ENCODE results near the gene CHMP1B.

Gene CHMP1B

GRCh38 chr18:11880586-11881304, 29.5 kb downstream of the CHMP1B start:
- H3K9ac ChIP-seq (ENCODE audit: insufficient read length, low read depth): no peak overlapping the region

GRCh38 chr18:11882636-11883035, 31.4 kb downstream of the CHMP1B start:
- no peaks in the 10 kb centered on the region for H3K4me1 ChIP-seq (ENCODE audit: insufficient read depth, insufficient read length)
- no peak overlapping the region for H3K9ac ChIP-seq (ENCODE audit: insufficient read length, low read depth)
- H3K27me3 ChIP-seq (ENCODE audit: insufficient read depth, insufficient read length): no peaks in the 10 kb centered on the region
- H3K36me3 ChIP-seq (ENCODE audit: insufficient read depth, insufficient read length, low read length): peaks cover 31% of the 10 kb centered on the region
- no peak overlapping the region for H3K4me3 ChIP-seq (ENCODE audit: insufficient read length, low read depth)
- no peaks in the 10 kb centered on the region for H3K9me3 ChIP-seq (ENCODE audit: insufficient read depth, low read length)
- TF ChIP-seq ZNF274 (IDR thresholded peaks at IDR 0.05; ENCODE audit: low read depth, low read length) (no peak), YY1 (IDR thresholded peaks at IDR 0.05; ENCODE audit: insufficient read depth, insufficient read length) (no peak), SUZ12 (IDR thresholded peaks at IDR 0.05; ENCODE audit: extremely low read depth, insufficient read depth, insufficient read length) (no peak)
- DNase-seq (ENCODE audit: low read depth, low spot score): no peak

More at GRCh38 chr18:11880586-11881304, 29.5 kb downstream of the CHMP1B start:
- H3K27me3 ChIP-seq (ENCODE audit: insufficient read depth, insufficient read length): no peaks in the 10 kb centered on the region
- no peak overlapping the region for H3K4me3 ChIP-seq (ENCODE audit: insufficient read length, low read depth)
- TF ChIP-seq YY1 (IDR thresholded peaks at IDR 0.05; ENCODE audit: insufficient read depth, insufficient read length): no peak
- TF ChIP-seq ZNF274 (IDR thresholded peaks at IDR 0.05; ENCODE audit: low read depth, low read length): no peak
- TF ChIP-seq SUZ12 (IDR thresholded peaks at IDR 0.05; ENCODE audit: extremely low read depth, insufficient read depth, insufficient read length): no peak
- no peaks in the 10 kb centered on the region for H3K9me3 ChIP-seq (ENCODE audit: insufficient read depth, low read length)
- H3K4me1 ChIP-seq (ENCODE audit: insufficient read depth, insufficient read length): no peaks in the 10 kb centered on the region
- peaks cover 21% of the 10 kb centered on the region for H3K36me3 ChIP-seq (ENCODE audit: insufficient read depth, insufficient read length, low read length)
- DNase-seq (ENCODE audit: low read depth, low spot score): no peak

GRCh38 chr18:11883153-11883552, 31.9 kb downstream of the CHMP1B start:
- no peak for DNase-seq (ENCODE audit: low read depth, low spot score)
- Histone ChIP-seq H3K36me3 (ENCODE audit: insufficient read depth, insufficient read length, low read length) (peaks cover 35% of the 10 kb centered on the region), H3K27me3 (ENCODE audit: insufficient read depth, insufficient read length) (no peaks in the 10 kb centered on the region), H3K4me3 (ENCODE audit: insufficient read length, low read depth) (no peak overlapping the region), H3K9me3 (ENCODE audit: insufficient read depth, low read length) (no peaks in the 10 kb centered on the region), H3K4me1 (ENCODE audit: insufficient read depth, insufficient read length) (no peaks in the 10 kb centered on the region), H3K9ac (ENCODE audit: insufficient read length, low read depth) (no peak overlapping the region)
- TF ChIP-seq ZNF274 (IDR thresholded peaks at IDR 0.05; ENCODE audit: low read depth, low read length) (no peak), YY1 (IDR thresholded peaks at IDR 0.05; ENCODE audit: insufficient read depth, insufficient read length) (no peak), SUZ12 (IDR thresholded peaks at IDR 0.05; ENCODE audit: extremely low read depth, insufficient read depth, insufficient read length) (no peak)

DNA sequence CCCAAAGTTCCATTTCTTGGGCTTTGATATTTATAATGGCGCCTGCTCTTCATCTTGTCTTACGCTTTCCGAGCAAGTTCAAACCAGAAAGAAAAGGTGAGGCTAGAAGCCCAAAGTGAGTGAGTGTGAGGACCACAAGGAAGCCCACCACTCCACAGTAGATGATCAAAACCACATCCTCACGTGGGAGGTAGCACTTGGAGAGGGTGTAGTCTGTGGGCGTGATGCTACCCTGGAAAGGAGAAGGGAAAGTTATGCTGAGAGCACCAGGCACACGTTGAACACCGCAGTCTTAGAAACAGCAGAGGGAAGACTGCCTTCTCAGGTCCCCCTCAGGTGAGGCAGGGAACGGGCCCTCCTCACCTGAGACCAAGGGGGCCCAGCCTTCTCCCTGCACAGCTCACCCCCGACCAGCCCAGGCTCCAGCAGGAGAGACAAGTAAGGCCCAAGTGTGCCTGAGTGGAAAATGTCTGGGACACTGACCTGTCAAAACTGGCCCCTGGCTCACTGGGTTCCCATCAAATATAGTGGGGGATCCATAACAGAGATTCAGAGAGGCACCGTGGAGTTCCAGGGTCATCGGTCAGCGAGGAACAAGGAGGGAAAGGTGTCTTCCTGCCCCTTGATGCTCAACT, 33.3 kb downstream of the CHMP1B start:
- H3K4me3 ChIP-seq (ENCODE audit: insufficient read length, low read depth): no peak overlapping the region
- no peaks in the 10 kb centered on the region for H3K27me3 ChIP-seq (ENCODE audit: insufficient read depth, insufficient read length)
- H3K9me3 ChIP-seq (ENCODE audit: insufficient read depth, low read length): no peaks in the 10 kb centered on the region
- no peak for DNase-seq (ENCODE audit: low read depth, low spot score)
- H3K36me3 ChIP-seq (ENCODE audit: insufficient read depth, insufficient read length, low read length): peaks cover 37% of the 10 kb centered on the region
- no peak overlapping the region for H3K9ac ChIP-seq (ENCODE audit: insufficient read length, low read depth)
- no peaks in the 10 kb centered on the region for H3K4me1 ChIP-seq (ENCODE audit: insufficient read depth, insufficient read length)
- TF ChIP-seq SUZ12 (IDR thresholded peaks at IDR 0.05; ENCODE audit: extremely low read depth, insufficient read depth, insufficient read length): no peak
- no peak for TF ChIP-seq YY1 (IDR thresholded peaks at IDR 0.05; ENCODE audit: insufficient read depth, insufficient read length)
- TF ChIP-seq ZNF274 (IDR thresholded peaks at IDR 0.05; ENCODE audit: low read depth, low read length): no peak

GRCh38 chr18:11885278-11885947, 34.2 kb downstream of the CHMP1B start:
- no peak for DNase-seq (ENCODE audit: low read depth, low spot score)
- Histone ChIP-seq H3K9me3 (ENCODE audit: insufficient read depth, low read length) (no peaks in the 10 kb centered on the region), H3K27me3 (ENCODE audit: insufficient read depth, insufficient read length) (no peaks in the 10 kb centered on the region), H3K4me1 (ENCODE audit: insufficient read depth, insufficient read length) (no peaks in the 10 kb centered on the region), H3K9ac (ENCODE audit: insufficient read length, low read depth) (no peak overlapping the region), H3K36me3 (ENCODE audit: insufficient read depth, insufficient read length, low read length) (peaks cover 37% of the 10 kb centered on the region), H3K4me3 (ENCODE audit: insufficient read length, low read depth) (no peak overlapping the region)
- TF ChIP-seq SUZ12 (IDR thresholded peaks at IDR 0.05; ENCODE audit: extremely low read depth, insufficient read depth, insufficient read length): no peak
- no peak for TF ChIP-seq YY1 (IDR thresholded peaks at IDR 0.05; ENCODE audit: insufficient read depth, insufficient read length)
- no peak for TF ChIP-seq ZNF274 (IDR thresholded peaks at IDR 0.05; ENCODE audit: low read depth, low read length)

- TF ChIP-seq ZNF274 (IDR thresholded peaks at IDR 0.05; ENCODE audit: low read depth, low read length) (no peak), YY1 (IDR thresholded peaks at IDR 0.05; ENCODE audit: insufficient read depth, insufficient read length) (no peak), SUZ12 (IDR thresholded peaks at IDR 0.05; ENCODE audit: extremely low read depth, insufficient read depth, insufficient read length) (no peak)
- Histone ChIP-seq H3K36me3 (ENCODE audit: insufficient read depth, insufficient read length, low read length) (peaks cover 31% of the 10 kb centered on the region), H3K9me3 (ENCODE audit: insufficient read depth, low read length) (no peaks in the 10 kb centered on the region), H3K4me3 (ENCODE audit: insufficient read length, low read depth) (no peak overlapping the region), H3K9ac (ENCODE audit: insufficient read length, low read depth) (no peak overlapping the region), H3K27me3 (ENCODE audit: insufficient read depth, insufficient read length) (no peaks in the 10 kb centered on the region), H3K4me1 (ENCODE audit: insufficient read depth, insufficient read length) (no peaks in the 10 kb centered on the region)
- DNase-seq (ENCODE audit: low read depth, low spot score): no peak
Observed at GRCh38 chr18:11886577-11887110, 35.4 kb downstream of the CHMP1B start.
